Measurements from ENCODE around the gene SLX9.
"Not testable (repeated sequence)": the region's sequence is repeated elsewhere in the genome, so short reads cannot be mapped to it uniquely, and the experiment has no call there.

The SLX9 gene

DNA sequence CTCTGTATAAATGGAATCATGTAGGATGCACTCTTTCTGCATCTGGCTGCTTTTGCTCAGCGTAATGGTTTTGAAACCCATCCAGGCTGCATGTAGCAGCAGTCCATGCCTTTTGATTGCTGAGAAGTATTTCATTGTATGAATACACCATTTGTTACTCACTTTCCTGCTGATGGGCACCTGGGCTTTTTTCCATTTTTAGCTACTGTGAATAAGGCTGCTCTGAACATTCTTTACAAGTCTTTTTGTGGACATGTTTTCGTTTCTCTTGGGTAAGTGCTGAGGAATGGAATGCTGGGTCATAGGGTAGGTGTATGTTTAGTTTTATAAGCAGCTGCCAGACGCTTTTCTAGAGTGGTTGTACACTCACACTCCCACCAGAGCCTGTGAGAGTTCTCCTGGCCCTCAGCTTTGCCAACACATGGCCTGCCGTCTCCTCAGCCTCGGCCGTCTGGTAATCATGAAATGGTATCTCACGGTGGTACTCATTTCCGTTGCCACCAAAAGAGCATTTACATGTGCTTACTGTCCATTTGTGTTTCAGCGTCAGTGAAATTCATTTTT, 22.7 kb downstream of the SLX9 start:
- no peak for DNase-seq

- no peak for DNase-seq
Measured at GRCh38 chr21:44964381-44964780, 24.6 kb downstream of the SLX9 start.

- peak; percentile 19 for DNase-seq
Measured at GRCh38 chr21:44965251-44966022, 25.6 kb downstream of the SLX9 start.

DNA sequence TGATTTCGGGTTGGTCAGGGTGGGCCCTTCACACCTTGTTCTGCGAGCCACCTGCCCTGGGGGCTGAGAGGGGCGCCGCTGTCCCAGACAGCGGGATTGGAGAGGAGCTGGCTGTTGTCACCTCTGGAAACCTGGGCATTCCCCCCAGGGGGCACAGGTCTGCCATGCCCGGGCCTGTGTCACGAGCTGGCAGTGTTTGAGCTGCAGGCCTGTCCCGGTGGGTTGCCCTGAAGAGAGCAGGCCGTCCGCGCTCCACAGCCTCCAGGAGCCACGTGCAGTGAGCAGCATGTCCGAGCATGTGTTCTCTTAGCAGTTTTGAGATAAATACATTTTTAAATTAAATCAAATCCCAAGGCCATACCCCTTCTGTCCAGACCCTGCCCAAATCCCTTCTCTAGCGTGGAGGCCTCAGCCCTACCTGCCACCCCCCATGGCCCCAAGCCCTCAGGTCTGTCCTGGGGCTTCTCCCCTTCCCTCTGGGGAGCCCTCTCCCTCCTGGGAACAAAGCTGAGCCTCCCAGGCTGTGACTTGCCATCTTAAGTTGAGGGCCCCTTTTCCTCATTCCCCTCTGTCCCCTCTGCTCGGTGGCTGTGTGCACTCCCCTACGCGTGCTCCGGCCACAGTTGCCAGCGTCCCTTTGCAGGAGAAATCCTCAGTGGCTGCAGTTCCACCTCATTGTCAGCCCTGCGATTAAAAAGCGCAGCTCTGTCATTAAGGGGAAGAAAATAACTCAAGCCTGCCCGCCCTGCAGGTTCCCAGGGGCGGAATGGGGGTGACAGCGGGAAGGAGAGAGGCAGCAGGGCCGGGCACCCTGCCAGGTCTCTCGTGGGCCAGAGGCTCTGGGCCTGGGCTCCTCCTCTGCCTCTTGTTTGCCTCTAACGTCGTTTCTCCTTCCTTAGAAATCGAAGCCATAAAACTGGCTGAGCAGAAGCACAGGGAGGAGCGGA, 26.6 kb downstream of the SLX9 start:
- peak; percentile 28 for DNase-seq

- peak; percentile 12 for DNase-seq
Measured at GRCh38 chr21:44967082-44968047, 27.5 kb downstream of the SLX9 start.

- no peak for DNase-seq
Measured at GRCh38 chr21:44969066-44969670, 29.3 kb downstream of the SLX9 start.

- peak; percentile 80 for DNase-seq
Measured at GRCh38 chr21:44969931-44970755, 30.3 kb downstream of the SLX9 start.

- DNase-seq, result no peak
Measured at GRCh38 chr21:44970766-44971671, 31.2 kb downstream of the SLX9 start.

- DNase-seq, result no peak
Measured at GRCh38 chr21:44971672-44971995, 31.8 kb downstream of the SLX9 start.

DNA sequence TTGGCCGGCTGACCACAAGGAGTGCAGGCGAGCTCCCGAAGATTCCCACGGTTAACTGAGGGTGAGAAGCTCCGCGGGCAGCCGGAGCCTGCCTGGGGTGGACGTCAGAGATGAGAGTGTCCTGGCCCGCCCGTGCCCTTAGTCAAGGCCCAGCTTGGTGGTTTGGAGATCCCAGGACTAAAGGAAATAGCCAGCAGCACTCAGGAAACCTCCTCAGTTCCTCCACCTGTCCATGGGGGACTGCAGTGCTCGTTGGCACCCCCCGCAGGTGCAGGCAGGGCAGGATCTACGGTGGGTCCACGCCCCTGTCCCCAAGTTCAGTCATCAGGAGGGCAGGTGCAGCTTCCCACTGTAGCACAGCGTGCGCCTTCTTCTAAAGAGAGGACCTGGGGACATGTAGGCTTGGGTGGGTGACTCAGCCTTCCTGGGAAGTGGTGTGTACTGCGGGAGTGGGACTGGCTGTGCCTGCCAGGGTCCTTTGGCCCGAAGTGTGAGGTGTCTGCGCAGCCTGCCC, 32.5 kb downstream of the SLX9 start:
- no peak for DNase-seq

DNA sequence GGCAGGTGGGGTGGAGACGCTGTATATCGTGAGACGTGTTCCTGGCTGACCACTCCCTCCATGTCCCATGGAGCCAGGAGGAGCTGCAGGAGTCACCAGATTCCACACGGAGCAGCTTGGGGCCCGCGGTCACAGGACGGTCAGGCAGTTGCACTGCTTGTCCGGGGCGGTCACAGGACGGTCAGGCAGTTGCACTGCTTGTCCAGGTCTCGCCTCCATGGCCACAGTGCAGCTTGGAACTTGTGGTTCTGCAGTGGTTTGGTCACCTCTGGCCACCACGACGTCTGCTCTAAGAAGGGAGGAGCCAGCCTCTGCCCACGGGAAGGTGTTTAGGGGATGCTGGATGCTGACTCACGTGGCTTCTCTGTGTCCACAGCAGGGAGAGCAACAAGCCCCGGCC, 33.0 kb downstream of the SLX9 start:
- DNase-seq, result no peak

- DNase-seq, result no peak
Measured at GRCh38 chr21:44973598-44973997, 33.8 kb downstream of the SLX9 start.

- no peak for DNase-seq
Measured at GRCh38 chr21:44974676-44975075, 34.8 kb downstream of the SLX9 start.

DNA sequence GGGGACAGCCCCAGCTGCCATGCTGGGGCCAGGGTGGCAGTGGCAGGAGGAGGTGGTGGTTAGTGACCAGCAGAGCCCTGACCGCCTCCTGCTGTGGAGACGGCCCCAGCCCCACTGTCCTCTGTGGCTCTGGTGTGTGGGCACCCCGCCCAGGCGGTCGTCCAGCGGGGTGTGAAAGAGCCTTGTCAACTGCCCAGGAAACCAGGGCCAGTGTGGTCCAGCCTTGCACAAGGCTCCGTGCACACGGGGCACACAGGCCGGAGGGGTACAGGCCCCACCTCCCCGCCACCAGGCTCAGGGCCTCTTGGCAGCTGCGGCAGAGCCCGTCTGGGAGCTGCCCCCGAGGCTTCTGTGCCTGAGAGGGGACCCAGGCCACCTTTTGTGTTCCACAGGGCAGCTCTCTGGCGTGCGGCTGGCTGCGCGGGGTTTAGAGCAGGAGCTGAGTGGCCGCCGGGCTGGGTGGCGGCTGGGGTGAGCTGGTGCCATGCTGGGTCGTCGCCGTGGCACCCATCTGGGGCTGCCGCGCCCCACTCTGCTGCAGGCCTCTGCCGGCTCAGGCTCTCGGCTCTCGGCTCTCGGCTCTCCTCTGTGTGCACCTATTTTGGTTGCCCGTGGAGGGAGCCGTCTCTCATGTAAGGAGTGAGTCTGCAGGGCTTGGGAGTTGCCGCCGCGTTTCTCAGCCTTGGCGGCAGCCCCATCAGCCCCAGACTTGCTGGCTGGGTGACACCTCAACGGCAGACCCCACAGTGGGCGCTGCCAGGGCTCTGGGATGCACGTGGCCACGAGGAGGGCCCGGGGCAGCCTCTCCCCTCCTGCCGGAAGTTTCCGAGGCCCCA, 36.1 kb downstream of the SLX9 start:
- DNase-seq, result no peak

GRCh38 chr21:44976556-44977393, 36.9 kb downstream of the SLX9 start:
- DNase-seq, result not testable (repeated sequence)

DNA sequence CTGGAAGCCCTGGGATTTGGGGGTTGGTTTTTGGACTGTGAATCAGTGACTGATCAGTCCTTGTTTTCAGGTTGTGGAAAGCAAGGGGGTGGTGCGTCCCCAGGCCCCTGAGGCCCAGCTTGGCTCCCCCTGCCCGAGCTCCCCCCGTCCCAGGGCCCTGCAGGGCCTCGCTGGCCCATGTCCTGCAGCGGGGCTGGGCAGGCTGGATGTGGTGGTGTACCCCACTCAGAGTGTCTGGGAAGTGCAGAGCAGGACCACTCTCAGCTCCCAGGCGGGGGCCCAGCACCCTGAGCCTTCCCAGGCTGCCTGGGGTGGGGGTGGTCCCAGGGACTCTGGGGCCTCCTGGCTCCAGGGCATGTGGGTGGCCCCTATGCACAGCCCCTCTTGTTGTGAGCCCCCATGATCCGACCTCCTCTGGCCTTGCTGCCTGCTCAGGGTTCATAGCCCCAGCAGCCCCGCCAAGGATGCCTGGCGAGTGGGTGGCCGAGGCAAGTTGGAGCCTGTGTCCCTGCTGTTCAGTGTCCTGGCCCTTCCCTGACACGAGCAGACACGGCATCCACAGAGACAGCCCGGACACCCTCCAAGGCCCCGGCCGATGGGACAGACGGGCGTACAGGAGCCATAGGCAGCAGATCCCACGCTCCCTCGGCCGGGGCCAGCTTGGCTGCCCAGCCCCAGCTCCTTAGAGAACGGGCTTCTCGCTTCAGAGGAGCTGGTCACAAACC, 37.9 kb downstream of the SLX9 start:
- DNase-seq, result no peak
